ENCODE measurements around the gene KLHL20.
"Not testable (repeated sequence)": the region's sequence is repeated elsewhere in the genome, so short reads cannot be mapped to it uniquely, and the experiment has no call there.

Gene KLHL20

DNA sequence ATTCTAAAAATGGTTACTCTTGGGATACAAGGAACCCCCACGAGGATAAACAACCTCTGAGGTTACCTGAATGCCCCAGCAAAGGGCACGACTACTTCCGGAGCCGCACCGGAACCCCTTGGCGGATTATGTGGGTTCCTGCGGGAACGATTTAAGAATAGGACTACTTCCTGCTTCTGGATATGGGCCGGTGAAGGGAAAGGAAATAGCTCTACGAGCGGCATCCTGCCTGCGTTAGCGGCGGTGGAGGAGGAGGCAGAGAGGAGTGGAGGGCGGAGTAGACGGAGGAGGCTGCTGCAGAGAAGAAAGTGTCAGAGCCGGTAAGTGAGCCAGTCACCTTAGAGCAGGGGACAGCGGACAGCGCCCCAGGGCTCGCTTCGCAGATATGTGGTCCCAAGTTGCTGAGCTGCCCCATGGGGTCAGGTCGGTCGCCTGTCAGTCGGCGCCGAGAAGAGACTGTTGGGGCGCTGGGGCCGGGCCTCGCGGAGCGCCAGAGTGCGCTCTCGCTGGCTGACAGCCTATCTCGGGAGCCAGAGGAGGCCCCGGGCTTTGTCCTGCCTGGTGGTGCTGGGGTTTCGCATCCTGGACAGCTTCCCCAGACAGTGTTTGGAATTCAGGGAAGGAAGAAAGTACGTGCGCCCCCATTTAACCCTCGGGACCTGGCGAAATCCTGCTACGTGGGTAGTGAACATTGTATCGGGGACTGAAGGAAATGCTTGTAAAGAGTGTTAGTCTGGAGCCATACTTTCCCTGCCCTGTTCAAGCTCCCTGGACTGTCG, at the start of gene KLHL20:
Gene KLHL20 (plus strand): TSS at position 223 of the 779 bp plus-strand sequence. CDS start 1,063 bp downstream, outside the sequence.
- peak; percentile 92 for DNase-seq

DNA sequence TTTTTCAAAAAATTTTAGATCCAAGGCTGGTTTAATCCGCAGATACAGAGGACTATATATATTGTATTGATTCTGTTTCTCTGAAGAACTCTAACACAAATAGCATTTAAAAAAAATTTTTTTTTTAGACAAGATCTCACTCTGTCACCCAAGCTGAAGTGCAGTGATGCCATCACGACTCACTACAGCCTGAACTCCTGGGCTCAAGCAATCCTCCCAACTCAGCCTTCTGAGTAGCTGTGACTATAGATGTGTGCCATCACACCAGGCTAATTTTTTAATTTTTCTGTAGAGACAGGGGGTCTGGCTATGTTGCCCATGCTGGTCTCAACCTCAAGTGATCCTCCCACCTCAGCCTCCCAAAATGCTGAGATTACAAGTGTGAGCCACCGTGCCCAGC, 48.1 kb upstream of the KLHL20 start:
- no peak for DNase-seq

DNA sequence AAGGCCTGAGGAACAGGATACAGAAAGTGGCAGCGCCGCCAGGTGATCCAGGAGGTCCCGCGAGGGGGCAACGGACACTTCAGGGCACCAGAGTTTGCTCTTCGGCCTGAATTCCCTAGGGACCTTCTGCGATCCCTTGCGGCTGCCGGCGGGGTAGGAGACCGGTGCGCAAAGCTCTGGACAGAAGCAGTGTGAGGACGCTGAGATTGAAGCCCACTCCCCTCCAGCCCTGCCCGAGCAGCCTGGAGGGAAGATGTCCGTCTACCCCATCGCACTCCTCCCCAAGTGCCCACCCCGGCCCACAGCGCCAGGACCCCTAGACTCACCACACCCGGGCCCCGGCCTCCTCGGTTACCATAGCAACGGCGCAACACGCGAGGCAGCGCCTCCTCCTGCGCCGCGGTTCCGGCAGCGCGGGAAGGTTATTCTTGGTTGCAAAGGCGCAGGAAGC, 45.3 kb upstream of the KLHL20 start, which contains the start of gene ANKRD45:
Gene ANKRD45 (minus strand): TSS at position 361 of the 451 bp plus-strand sequence. CDS start 10,433 bp downstream, outside the sequence.
- no peak for DNase-seq

DNA sequence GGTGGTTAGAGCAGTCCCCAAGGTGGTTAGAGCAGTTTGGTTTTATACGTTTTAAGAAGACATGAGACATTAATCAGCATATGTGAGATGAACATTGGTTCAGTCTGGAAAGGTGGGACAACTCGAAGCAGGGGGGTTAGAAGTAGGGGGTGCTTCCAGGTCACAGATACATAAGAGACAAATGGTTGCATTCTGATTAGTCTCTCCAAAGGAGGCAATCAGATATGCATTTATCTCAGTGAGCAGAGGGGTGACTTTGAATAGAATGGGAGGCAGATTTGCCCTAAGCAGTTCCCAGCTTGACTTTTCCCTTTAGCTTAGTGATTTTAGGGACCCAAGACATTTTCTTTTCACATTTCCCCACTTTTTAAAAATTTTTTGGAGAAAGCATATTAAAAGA, 40.3 kb upstream of the KLHL20 start:
- not testable (repeated sequence) for DNase-seq

- not testable (repeated sequence) for DNase-seq
Observed at GRCh38 chr1:173680152-173680551, 34.6 kb upstream of the KLHL20 start.

- DNase-seq = no peak
Observed at GRCh38 chr1:173682184-173682583, 32.6 kb upstream of the KLHL20 start.

- DNase-seq = not testable (repeated sequence)
Observed at GRCh38 chr1:173683838-173684237, 30.9 kb upstream of the KLHL20 start.

GRCh38 chr1:173685121-173685520, 29.7 kb upstream of the KLHL20 start:
- not testable (repeated sequence) for DNase-seq

DNA sequence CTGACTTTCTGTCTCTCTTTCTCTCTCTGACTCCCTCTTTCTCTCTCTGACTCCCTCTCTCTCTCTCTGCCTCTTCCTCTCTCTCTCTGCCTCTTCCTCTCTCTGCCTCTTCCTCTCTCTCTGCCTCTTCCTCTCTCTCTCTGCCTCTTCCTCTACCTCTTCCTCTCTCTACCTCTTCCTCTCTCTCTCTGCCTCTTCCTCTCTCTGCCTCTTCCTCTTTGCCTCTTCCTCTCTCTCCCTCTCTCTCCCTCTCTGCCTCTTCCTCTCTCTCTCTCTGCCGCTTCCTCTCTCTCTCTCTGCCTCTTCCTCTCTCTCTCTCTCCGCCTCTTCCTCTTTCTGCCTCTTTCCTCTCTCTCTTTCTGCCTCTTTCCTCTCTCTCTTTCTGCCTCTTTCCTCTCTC, 26.5 kb upstream of the KLHL20 start:
- no peak for DNase-seq

DNA sequence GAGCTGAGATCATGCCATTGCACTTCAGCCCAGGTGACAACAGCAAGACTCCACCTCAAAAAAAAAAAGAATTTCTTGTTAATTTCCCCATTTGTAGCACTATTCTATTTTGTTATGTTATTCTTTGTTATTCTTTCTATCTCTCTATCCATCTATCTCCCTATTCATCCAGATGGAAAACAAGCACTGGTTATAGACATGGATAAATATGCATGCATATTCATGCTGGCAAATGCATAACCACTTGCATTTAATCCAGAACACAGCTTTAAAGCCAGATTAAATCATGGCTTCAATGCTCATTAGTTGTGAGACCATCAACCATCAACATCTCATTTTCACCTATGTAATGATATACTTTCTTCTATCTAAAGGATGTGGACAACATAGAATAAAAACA, 21.5 kb upstream of the KLHL20 start:
- no peak for DNase-seq

- DNase-seq = not testable (repeated sequence)
Observed at GRCh38 chr1:173701299-173701698, 13.5 kb upstream of the KLHL20 start.

DNA sequence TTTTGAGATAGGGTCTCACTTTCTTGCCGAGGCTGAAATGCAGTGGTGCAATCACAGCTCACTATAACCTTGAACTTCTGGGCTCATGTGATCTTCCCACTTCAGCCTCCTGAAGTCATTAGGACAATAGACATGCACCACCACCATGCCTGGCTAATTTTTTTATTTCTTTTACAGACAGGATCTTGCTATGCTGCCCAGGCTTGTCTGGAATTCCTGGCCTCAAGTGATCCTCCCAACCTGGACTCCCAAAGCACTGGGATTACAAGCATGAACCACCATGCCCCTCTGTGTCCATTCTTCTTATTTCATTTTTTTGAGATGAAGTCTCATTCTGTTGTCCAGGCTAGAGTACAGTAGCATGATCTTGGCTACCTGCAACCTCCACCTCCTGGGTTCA, 12.0 kb upstream of the KLHL20 start:
- no peak for DNase-seq

DNA sequence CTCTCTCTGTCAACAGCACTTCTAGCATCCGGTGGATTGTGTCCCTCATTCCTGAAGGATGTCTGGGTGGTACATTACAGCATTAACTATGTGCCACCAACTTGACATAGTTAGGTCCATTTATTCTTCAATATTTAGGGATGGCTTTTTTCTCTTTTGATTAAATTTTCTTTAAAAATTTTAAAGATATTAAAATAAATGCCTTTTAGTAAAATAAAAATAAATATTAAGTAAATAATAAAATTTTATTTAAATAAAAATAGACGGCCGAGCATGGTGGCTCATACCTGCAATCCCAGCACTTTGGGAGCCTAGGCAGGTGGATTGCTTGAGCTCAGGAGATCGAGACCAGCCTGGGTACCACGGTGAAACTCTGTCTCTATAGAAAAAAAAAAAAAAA, 9.7 kb upstream of the KLHL20 start:
- DNase-seq = no peak

- no peak for DNase-seq
Observed at GRCh38 chr1:173708787-173709186, 6.0 kb upstream of the KLHL20 start.

- DNase-seq = no peak
Observed at GRCh38 chr1:173714441-173714758, 381 bp upstream of the KLHL20 start.

DNA sequence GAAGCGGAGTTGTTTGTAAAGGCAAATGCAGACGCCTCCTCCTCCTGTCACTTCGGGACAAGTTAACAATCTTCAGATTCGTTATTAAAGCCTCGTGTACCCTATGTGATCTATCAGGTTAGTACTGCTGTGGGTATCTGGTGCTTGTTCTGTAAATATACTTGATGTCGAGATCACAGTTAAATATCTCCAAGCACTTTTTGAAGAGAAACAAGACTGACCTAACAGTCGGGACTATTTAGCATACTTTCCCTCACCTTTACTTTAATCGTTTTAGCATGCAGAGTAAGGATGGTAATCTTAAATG, 710 bp downstream of the KLHL20 start:
- no peak for DNase-seq

GRCh38 chr1:173717238-173717637, 2.5 kb downstream of the KLHL20 start:
- no peak for DNase-seq

- DNase-seq = not testable (repeated sequence)
Observed at GRCh38 chr1:173731331-173731730, 16.6 kb downstream of the KLHL20 start.

- no peak for DNase-seq
Observed at GRCh38 chr1:173733912-173734311, 19.1 kb downstream of the KLHL20 start.

DNA sequence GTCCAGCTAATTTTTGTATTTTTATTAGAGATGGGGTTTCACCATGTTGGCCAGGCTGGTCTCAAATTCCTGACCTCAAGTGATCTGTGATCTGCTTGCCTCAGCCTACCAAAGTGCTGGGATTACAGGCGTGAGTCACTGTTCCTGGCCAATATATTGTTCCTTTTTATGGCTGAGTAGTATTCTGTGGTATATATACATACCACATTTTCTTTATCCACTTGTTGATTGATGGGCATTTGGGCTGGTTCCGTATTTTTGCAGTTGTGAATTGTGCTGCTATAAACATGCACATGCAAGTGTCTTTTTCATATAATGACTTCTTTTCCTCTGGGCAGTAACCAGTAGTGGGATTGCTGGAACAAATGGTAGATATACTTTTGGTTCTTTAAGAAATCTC, 21.3 kb downstream of the KLHL20 start:
- not testable (repeated sequence) for DNase-seq

GRCh38 chr1:173742203-173742886, 27.6 kb downstream of the KLHL20 start:
- DNase-seq = no peak

- no peak for DNase-seq
Observed at GRCh38 chr1:173744651-173745050, 29.9 kb downstream of the KLHL20 start.

DNA sequence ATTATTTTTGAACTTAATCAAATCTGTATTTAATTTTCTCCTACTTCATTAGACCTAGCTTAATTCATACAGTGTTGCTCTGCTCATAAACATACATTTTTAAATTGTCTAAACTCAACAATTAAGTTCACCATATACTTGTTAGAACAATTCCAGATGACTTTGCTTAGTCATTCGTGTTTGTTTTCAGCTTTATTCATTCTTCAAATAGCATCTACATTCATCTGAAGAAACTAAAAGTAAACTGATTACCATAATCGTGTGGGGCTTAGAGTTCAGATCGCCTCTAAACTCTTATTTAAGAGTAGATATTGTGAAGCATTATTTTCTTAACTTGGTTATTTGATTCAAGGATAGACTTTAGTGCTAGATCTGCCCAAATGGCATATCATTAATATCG, 34.4 kb downstream of the KLHL20 start:
- no peak for DNase-seq

DNA sequence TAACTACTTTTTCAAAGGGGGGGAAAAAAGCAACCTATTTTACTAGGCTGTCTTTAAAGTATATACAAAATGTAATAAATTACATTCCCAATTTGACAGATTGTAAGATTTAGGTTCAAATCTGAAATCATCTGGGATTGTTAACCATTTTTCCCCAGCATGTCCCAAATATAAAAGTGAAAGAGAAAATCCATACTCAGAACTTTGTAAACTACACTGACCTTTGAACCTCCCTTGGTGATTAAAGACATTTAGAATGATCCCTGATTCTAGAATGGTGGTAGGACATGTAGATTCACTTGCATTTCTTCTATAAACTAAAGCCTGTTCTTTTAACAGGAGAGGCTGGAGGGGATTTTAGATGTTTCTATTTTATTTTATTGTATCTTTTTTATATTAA, 39.0 kb downstream of the KLHL20 start:
- no peak for DNase-seq

DNA sequence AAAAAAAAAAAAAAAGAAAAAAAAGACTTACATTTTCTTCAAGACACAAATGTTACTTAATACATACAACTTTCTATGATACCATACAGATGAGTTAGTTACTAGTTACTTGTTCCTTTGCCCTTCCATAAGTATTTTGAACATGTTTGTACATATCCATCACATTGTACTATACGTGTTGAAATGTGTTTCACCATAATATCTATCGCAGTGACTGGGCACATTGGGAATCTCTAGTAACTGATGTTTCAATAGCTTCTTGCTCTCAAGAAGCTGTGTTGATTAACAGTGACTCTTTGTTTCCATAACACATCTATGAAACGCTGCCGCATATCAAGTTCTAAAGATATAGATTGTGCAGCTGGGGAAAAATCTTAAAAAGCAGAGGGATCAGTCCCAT, 42.9 kb downstream of the KLHL20 start:
- no peak for DNase-seq

All from NCI-H1092 (cell line).